ENCODE results near the gene RNU7-1. TPM values are rescaled to one million over a fixed set of nuclear protein-coding genes. Genes with fewer than 3 reads are reported as not detected.
"Not testable (repeated sequence)": the region's sequence is repeated elsewhere in the genome, so short reads cannot be mapped to it uniquely, and the experiment has no call there.

RNU7-1 gene
- not detected for total RNA-seq
- polyA plus RNA-seq = not detected

- peak within 1 kb of the TSS; percentile 53 for H3K4me3 ChIP-seq (ENCODE audit: low read depth, low read length)
- WGBS = under 1% methylated on average over 31 of the region's 31 CpGs
- H3K4me1 ChIP-seq (ENCODE audit: insufficient read depth) = no peaks in the 10 kb centered on the region
- peak; percentile 92 for DNase-seq (ENCODE audit: extremely low spot score)
- no peaks in the 10 kb centered on the region for H3K36me3 ChIP-seq (ENCODE audit: insufficient read depth)
- H3K27ac ChIP-seq (ENCODE audit: low read depth) = peak within 1 kb of the TSS; percentile 92
Observed at GRCh38 chr12:6943722-6944380, at the start of gene RNU7-1, which contains the start of gene C12orf57. Gene RNU7-1, plus strand, starts transcription at chr12:6943816. Gene C12orf57, plus strand, starts transcription at chr12:6944022. Its CDS starts 100 bp downstream, at chr12:6944122.

DNA sequence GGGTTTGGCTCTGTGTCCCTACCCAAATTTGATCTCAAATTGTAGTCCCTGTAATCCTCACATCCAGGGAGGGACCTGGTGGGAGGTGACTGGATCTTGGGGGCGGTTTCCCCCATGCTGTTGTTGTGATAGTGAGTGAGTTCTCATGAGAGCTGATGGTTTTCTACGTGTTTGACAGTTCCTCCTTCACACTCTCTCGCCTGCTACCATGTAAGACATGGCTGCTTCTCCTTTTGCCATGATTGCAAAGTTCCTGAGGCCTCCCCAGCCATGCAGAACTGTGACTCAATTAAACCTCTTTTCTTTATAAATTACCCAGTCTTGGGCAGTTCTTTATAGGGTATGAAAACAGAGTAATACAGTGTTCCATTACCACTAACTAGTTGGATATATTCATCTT, 49.3 kb upstream of the RNU7-1 start:
- WGBS = 78% methylated on average over 3 of the region's 3 CpGs
- H3K4me1 ChIP-seq (ENCODE audit: insufficient read depth) = no peaks in the 10 kb centered on the region
- no peak for DNase-seq (ENCODE audit: extremely low spot score)
- H3K36me3 ChIP-seq (ENCODE audit: insufficient read depth) = no peaks in the 10 kb centered on the region
- H3K27ac ChIP-seq (ENCODE audit: low read depth) = no peak overlapping the region
- no peak overlapping the region for H3K4me3 ChIP-seq (ENCODE audit: low read depth, low read length)

GRCh38 chr12:6896846-6897435, 46.7 kb upstream of the RNU7-1 start:
- no peaks in the 10 kb centered on the region for H3K4me1 ChIP-seq (ENCODE audit: insufficient read depth)
- 69% methylated on average over 6 of the region's 6 CpGs for WGBS
- no peak for DNase-seq (ENCODE audit: extremely low spot score)
- H3K4me3 ChIP-seq (ENCODE audit: low read depth, low read length) = no peak overlapping the region
- H3K36me3 ChIP-seq (ENCODE audit: insufficient read depth) = no peaks in the 10 kb centered on the region
- H3K27ac ChIP-seq (ENCODE audit: low read depth) = no peak overlapping the region

DNA sequence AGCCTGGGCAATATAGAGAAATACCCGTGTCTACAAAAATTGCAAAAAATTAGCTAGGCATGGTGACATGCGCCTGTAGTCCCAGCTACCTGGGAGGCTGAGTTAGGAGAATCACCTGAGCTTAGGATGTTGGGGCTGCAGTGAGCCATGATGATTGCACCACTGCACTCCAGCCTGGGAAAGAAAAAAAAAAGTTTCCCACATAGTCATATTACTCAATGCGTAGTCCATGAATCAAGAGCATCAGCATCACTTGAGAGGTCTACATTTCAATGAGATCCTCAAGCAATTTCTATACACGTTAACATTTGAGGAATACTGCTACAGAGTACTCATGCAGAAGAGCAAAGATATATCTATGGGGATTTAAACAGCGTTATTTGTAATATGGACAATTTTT, 44.2 kb upstream of the RNU7-1 start:
- Histone ChIP-seq H3K4me1 (ENCODE audit: insufficient read depth) (no peaks in the 10 kb centered on the region), H3K4me3 (ENCODE audit: low read depth, low read length) (no peak overlapping the region)

DNA sequence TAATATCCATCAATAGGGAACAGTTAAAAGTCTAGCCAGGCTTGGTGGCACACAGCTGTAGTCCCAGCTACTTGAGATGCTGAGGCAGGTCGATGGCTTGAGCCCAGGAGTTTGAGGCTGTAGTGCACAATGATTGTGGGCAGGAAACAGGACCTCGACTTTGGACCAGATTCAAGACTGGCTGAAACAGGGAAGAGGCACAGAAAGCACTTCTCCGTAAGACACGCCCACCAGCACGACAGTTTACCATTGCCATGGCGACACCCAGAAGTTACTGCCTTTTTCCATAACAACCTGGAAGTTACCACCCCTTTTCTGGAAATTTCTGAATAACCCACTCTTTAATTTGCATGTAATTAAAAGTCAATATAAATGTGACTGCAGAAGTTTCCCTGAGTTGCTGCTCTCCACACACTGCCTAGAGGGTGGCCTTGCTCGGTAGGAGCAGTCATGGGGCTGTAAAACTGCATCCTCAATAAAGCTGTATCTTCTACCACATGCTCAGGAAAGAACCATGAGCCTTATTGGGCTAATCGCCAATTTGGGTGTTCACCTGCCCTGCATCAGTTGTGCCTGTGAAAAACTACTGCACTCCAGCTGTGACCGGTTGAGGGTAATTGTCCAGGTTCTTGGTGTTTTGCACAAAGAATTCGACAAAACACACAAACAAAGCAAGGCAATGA, 43.6 kb upstream of the RNU7-1 start:
- H3K4me3 ChIP-seq (ENCODE audit: low read depth, low read length) = no peak overlapping the region
- WGBS = 48% methylated on average over 10 of the region's 10 CpGs
- no peaks in the 10 kb centered on the region for H3K36me3 ChIP-seq (ENCODE audit: insufficient read depth)
- H3K27ac ChIP-seq (ENCODE audit: low read depth) = no peak overlapping the region
- no peak for DNase-seq (ENCODE audit: extremely low spot score)
- H3K4me1 ChIP-seq (ENCODE audit: insufficient read depth) = no peaks in the 10 kb centered on the region

More for the DNA sequence above, 44.2 kb upstream of the RNU7-1 start:
- no peak overlapping the region for H3K27ac ChIP-seq (ENCODE audit: low read depth)
- H3K36me3 ChIP-seq (ENCODE audit: insufficient read depth) = no peaks in the 10 kb centered on the region
- WGBS = 83% methylated on average over 5 of the region's 5 CpGs
- DNase-seq (ENCODE audit: extremely low spot score) = no peak

- Histone ChIP-seq H3K4me1 (ENCODE audit: insufficient read depth) (no peaks in the 10 kb centered on the region), H3K27ac (ENCODE audit: low read depth) (no peak overlapping the region), H3K4me3 (ENCODE audit: low read depth, low read length) (no peak overlapping the region), H3K36me3 (ENCODE audit: insufficient read depth) (peaks cover 3% of the 10 kb centered on the region)
- DNase-seq (ENCODE audit: extremely low spot score) = no peak
- WGBS = 75% methylated on average over 4 of the region's 4 CpGs
Observed at GRCh38 chr12:6902448-6902847, 41.2 kb upstream of the RNU7-1 start.

DNA sequence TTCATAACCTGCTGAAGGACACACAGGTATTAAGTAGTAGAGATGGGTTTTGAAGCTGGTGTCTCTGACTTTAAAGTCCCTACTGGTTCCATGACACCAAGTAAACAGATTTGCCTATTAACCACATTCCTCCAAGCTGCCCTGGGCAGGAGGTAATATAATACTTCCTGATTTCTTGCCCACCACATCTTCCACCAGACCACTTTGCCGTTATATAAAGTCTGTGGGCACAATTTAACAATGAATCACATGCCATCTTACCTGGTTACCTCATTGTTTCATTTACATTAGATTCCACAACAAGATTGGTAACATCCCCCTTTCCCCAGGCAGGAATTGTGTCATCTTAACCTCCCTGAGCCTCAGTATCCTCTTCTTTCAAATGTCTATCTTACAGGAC, 39.9 kb upstream of the RNU7-1 start:
- Histone ChIP-seq H3K36me3 (ENCODE audit: insufficient read depth) (peaks cover 3% of the 10 kb centered on the region), H3K4me3 (ENCODE audit: low read depth, low read length) (no peak overlapping the region), H3K27ac (ENCODE audit: low read depth) (no peak overlapping the region), H3K4me1 (ENCODE audit: insufficient read depth) (no peaks in the 10 kb centered on the region)
- WGBS = 57% methylated on average over 1 of the region's 1 CpG
- DNase-seq (ENCODE audit: extremely low spot score) = no peak

DNA sequence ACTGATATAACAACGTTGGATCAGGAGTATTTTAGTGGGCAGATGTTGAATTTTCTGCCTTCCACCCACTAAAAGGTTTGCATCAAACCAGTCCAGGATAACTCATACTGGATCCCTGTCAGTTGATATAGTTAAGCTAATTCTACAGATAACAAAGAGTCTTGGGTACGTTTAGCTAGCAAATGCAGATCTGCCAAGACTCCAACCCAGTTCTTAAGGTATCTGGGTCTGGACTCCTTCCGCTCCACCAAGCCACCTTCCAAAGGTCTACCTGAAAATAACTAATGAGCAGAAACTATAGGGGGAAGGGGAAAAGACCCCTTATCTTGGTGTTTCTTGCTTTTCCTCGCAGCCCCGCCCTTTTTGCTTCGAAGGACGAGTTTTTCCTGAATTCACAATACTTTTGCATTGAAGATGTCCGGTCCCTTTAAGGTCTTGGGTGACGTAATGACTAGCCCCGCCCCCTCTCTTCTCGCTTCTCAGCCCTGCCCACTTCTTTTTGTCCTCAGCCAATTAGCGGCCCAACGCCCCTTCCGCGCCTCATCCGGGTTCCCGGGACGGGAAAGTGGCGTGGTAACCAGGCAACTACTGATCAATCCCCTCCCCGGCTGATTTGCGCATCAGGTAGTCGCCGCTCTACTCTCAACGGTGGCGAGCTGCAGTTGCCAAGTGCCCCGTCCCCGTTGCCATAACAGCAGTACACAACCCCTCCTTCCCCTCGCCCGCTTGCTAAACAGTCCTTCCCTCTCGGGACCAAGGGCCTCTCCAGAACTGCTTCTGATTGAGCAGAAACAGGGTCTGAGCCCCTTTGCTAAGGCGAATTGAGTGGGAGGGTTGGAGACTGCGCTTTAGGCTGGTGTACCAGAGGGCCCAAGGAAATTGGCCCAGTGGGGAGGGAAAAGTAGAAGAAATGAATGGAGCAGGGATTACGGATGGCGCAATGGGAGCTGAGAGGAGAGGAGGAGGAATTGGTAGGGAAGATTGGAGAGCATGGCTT, 39.0 kb upstream of the RNU7-1 start, which contains the start of gene LRRC23:
LRRC23 (plus strand) TSS at position 543 of the 997 bp plus-strand sequence. CDS start 812 bp downstream, outside the sequence.
- 4% methylated on average over 34 of the region's 34 CpGs for WGBS
- H3K27ac ChIP-seq (ENCODE audit: low read depth) = peak within 1 kb of the TSS; percentile 38
- H3K4me1 ChIP-seq (ENCODE audit: insufficient read depth) = no peaks in the 10 kb centered on the region
- H3K4me3 ChIP-seq (ENCODE audit: low read depth, low read length) = peak within 1 kb of the TSS; percentile 53
- DNase-seq (ENCODE audit: extremely low spot score) = peak; percentile 97
- peaks cover 3% of the 10 kb centered on the region for H3K36me3 ChIP-seq (ENCODE audit: insufficient read depth)

- no peak overlapping the region for H3K27ac ChIP-seq (ENCODE audit: low read depth)
Observed at GRCh38 chr12:6905414-6906040, 38.1 kb upstream of the RNU7-1 start.

GRCh38 chr12:6908141-6908540, 35.5 kb upstream of the RNU7-1 start:
- H3K36me3 ChIP-seq (ENCODE audit: insufficient read depth); DNase-seq (ENCODE audit: extremely low spot score); H3K27ac ChIP-seq (ENCODE audit: low read depth); H3K4me1 ChIP-seq (ENCODE audit: insufficient read depth); H3K4me3 ChIP-seq (ENCODE audit: low read depth, low read length): not testable (repeated sequence)
- WGBS = 96% methylated on average over 11 of the region's 11 CpGs

More at GRCh38 chr12:6905414-6906040, 38.1 kb upstream of the RNU7-1 start:
- Histone ChIP-seq H3K36me3 (ENCODE audit: insufficient read depth) (peaks cover 3% of the 10 kb centered on the region), H3K4me1 (ENCODE audit: insufficient read depth) (no peaks in the 10 kb centered on the region), H3K4me3 (ENCODE audit: low read depth, low read length) (peak overlapping the region; percentile 53)
- WGBS = 55% methylated on average over 5 of the region's 5 CpGs
- DNase-seq (ENCODE audit: extremely low spot score) = no peak

- DNase-seq (ENCODE audit: extremely low spot score) = no peak
- WGBS = 88% methylated on average over 4 of the region's 4 CpGs
Observed at GRCh38 chr12:6909421-6910145, 34.0 kb upstream of the RNU7-1 start.

More at GRCh38 chr12:6909421-6910145, 34.0 kb upstream of the RNU7-1 start:
- H3K36me3 ChIP-seq (ENCODE audit: insufficient read depth) = peaks cover 3% of the 10 kb centered on the region
- H3K27ac ChIP-seq (ENCODE audit: low read depth) = no peak overlapping the region
- H3K4me3 ChIP-seq (ENCODE audit: low read depth, low read length) = no peak overlapping the region
- H3K4me1 ChIP-seq (ENCODE audit: insufficient read depth) = no peaks in the 10 kb centered on the region

Measured in urinary bladder (tissue), 4 donors.